Measurements from ENCODE around the gene ATG101. TPM values are rescaled to one million over a fixed set of nuclear protein-coding genes. Genes with fewer than 3 reads are reported as not detected.

The ATG101 gene
- total and polyA plus RNA-seq, 2 of the 8 experiments (the other 6 are each of a cell fraction or from before 2014, with no cell fraction given) = 49.8 to 55.9 TPM

DNA sequence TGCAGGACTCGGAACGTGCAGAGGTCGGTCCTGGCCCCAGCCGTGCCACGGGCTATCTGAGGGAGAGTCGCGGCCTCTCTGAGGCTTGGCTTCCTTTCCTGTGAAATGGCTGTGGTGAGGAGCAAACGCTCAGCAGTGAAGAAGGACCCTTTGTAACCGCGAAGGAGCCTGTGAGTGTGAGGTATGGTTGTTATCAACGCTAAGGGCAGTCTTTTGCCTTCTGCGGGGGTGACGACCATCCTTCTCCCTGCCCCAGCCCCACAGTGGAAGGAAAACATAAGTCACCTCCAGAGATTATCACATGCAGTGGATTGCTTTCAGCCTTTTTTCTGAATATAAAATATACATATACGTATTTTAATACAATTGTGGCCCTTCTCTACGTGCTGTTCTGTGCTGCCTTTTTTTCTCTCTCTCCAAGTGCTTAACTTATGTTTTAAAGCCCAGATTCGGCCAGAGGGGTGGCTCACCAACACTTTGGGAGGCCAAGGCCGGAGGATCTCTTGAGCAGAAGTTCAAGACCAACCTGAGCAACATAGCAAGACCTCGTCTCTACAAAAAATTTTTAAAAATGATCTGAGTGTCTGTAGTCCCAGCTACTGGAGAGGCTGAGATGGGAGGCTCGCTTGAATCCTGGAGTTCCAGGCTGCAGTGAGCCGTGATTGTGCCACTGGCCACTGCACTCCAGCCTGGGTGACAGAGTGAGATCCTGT lies 45.6 kb upstream of the ATG101 start:
- FAIRE-seq = no peak

More for the DNA sequence above, 45.6 kb upstream of the ATG101 start:
- no peak overlapping the region for H4K5ac ChIP-seq (ENCODE audit: insufficient read length, low read depth, low read length)
- H3K23me2 ChIP-seq (ENCODE audit: low read depth, low read length) = peaks cover 7% of the 10 kb centered on the region
- H3K27me3 ChIP-seq (replicated peaks in 1 of 4; ENCODE audit: control insufficient read depth in 3 of 4, extremely low read depth in 1 of 4, insufficient read depth in 3 of 4, low read length in 3 of 4) = peaks cover 2 to 27% (median 16%) of the 10 kb centered on the region in 4 experiments
- no peaks in the 10 kb centered on the region for H4K20me1 ChIP-seq (replicated peaks in 1 of 2; ENCODE audit: control insufficient read depth in 1 of 2, insufficient read depth in 2 of 2, low read length in 2 of 2)
- ChIA-PET CTCF (ENCODE audit: partially characterized antibody) (interaction anchor here (0.7 to 22.7 kb wide), 20 partner anchors 8 to 653 kb away, joined by 3 to 1249 read pairs (median 10); partner anchors contain the start of genes ATG101, NR4A1, SMIM41 and TAMALIN), POLR2A (ENCODE audit: partially characterized antibody) (interaction anchor here (0.7 to 13.1 kb wide), 13 partner anchors 9 to 1722 kb away, joined by 3 to 82 read pairs (median 8); partner anchors contain the start of genes ATG101, NR4A1, SMIM41 and TAMALIN)
- H3K56ac ChIP-seq (replicated peaks; ENCODE audit: insufficient read length, low read depth, low read length) = no peak overlapping the region
- no peak overlapping the region for H3K4ac ChIP-seq (replicated peaks; ENCODE audit: insufficient read length, low read depth, low read length)
- H3K14ac ChIP-seq (ENCODE audit: insufficient read length) = no peak overlapping the region
- 0 out of 2 replicates have a peak overlapping the region, but pooled peaks have one; percentile 83 for H2BK15ac ChIP-seq (ENCODE audit: low read length)
- no peaks in the 10 kb centered on the region for H3K9me3 ChIP-seq (ENCODE audit: insufficient read depth in 2 of 2, low read depth in 1 of 2, low read length in 1 of 2)
- 36% methylated on average over 17 of the region's 20 CpGs; no CpG with 5 or more reads in 1 of the 2 experiments for WGBS, 2 experiments (ENCODE audit: extremely low coverage in 1 of 2, insufficient coverage in 1 of 2, insufficient read length in 1 of 2, insufficient replicate concordance in 2 of 2, low coverage in 1 of 2, low lambda C conversion rate in 2 of 2, missing lambda C conversion rate in 1 of 2)
- no peak overlapping the region for H3K27ac ChIP-seq (ENCODE audit: low read depth, low read length)
- H2AFZ ChIP-seq (ENCODE audit: low read length) = 0 out of 2 replicates have a peak overlapping the region, but pooled peaks have one; percentile 79
- peak overlapping the region; percentile 82 to 95 for H3K4me2 ChIP-seq (ENCODE audit: insufficient read depth in 1 of 2, low read depth in 2 of 2, low read length in 2 of 2)
- peak overlapping the region; percentile 66 for H4K91ac ChIP-seq (replicated peaks; ENCODE audit: insufficient read length, low read length)
- H3K23ac ChIP-seq (ENCODE audit: insufficient read length) = no peak overlapping the region
- H3K4me1 ChIP-seq (replicated peaks in 1 of 4; ENCODE audit: control insufficient read depth in 3 of 4, insufficient read depth in 4 of 4, low read length in 3 of 4) = peaks cover 0 to 26% (median 7%) of the 10 kb centered on the region in 4 experiments; a peak in 6 of 7 replicates
- no peak overlapping the region for H2BK12ac ChIP-seq (ENCODE audit: low read depth, low read length)
- no peaks in the 10 kb centered on the region for H3K79me2 ChIP-seq (ENCODE audit: control insufficient read depth in 1 of 2, insufficient read depth in 2 of 2, low read length in 2 of 2)
- no peak overlapping the region for H2BK120ac ChIP-seq (replicated peaks; ENCODE audit: low read depth, low read length)
- no peak overlapping the region for H2AK5ac ChIP-seq (ENCODE audit: low read depth, low read length)
- H3K36me3 ChIP-seq (ENCODE audit: control insufficient read depth in 2 of 4, insufficient read depth in 4 of 4, low read length in 3 of 4) = no peaks in the 10 kb centered on the region
- peak; percentile 2; the same call in 1 of the 2 replicates for TF ChIP-seq SP4 (IDR thresholded peaks at IDR 0.05; ENCODE audit: low read length)
- peak; percentile 4; the same call in 1 of the 2 replicates for TF ChIP-seq CHD2 (IDR thresholded peaks at IDR 0.05; ENCODE audit: low read length)
- no peak for TF ChIP-seq RFX5 (IDR thresholded peaks at IDR 0.05; ENCODE audit: borderline replicate concordance, low read depth, low read length)
- no peak overlapping the region for H2BK20ac ChIP-seq (ENCODE audit: low read length)
- peak overlapping the region in 3 of 4 experiments; percentile 45 to 71 (median 52); a peak in 5 of 8 replicates for H3K4me3 ChIP-seq (ENCODE audit: extremely low read depth in 1 of 4, insufficient read depth in 2 of 4, low read depth in 3 of 4, low read length in 4 of 4)
- H3K18ac ChIP-seq (ENCODE audit: extremely low read depth, low read length) = peak overlapping the region; percentile 55
- H3K79me1 ChIP-seq (ENCODE audit: low read depth, low read length) = no peaks in the 10 kb centered on the region
- DNase-seq (ENCODE audit: low read depth in 1 of 2, low spot score in 2 of 2) = no peak
- no peak overlapping the region for H2BK5ac ChIP-seq (ENCODE audit: low read depth, low read length)
- no peak overlapping the region for H4K8ac ChIP-seq (ENCODE audit: extremely low read depth, insufficient read depth, low read length)
- no peak overlapping the region; a peak in 1 of 7 replicates for H3K9ac ChIP-seq (replicated peaks in 1 of 4; ENCODE audit: extremely low read depth in 1 of 4, low read depth in 3 of 4, low read length in 3 of 4)

Measured in H1 (cell line).